HepG2 (cell line): ENCODE data around the gene PTCD2. TPM values are rescaled to one million over a fixed set of nuclear protein-coding genes. Genes with fewer than 3 reads are reported as not detected.

Source experiments
- ATAC-seq: fragments of 200-7000 bp; cut with Tn5 transposase; 3 replicates; pipeline ENCODE4 v1.9.1; 2020; ENCODE audit warnings: mild to moderate bottlenecking, moderate library complexity
- BruUV-seq: library from RNA; stranded (reverse); fragments of 400-500 nt; replicated peaks from 2 replicates; lab custom pipeline; 2021; lab: Mats Ljungman, UMichigan
- CTCF ChIA-PET: fragments of 300-600 bp; formaldehyde crosslinking; extraction: SDS; loops from one replicate; lab custom pipeline; 2021; ENCODE audit warnings: low total read pairs, inconsistent platforms, low intra/inter-chr PET ratio; lab: Yijun Ruan, JAX
- POLR2A ChIA-PET: fragments of 350-600 bp; sonication (Branson Sonifier 250); formaldehyde crosslinking; loops from one replicate; lab custom pipeline; 2020; ENCODE audit warnings: antibody characterized with exemption, inconsistent platforms; lab: Yijun Ruan, JAX
- DNase-seq: peaks from one replicate; pipeline ENCODE4 v3.0.0-alpha.2; 2015; ENCODE audit warnings: low spot score
- FAIRE-seq: peaks from 3 replicates; lab custom pipeline; 2011; peaks lifted over from hg19 to GRCh38; lab: Jason Lieb, UNC
- H2AFZ ChIP-seq: one replicate; pipeline ENCODE4 v1.6.1; 2011; ENCODE audit warnings: low read length, inconsistent platforms
- H3K27ac ChIP-seq: fragments of 300-600 bp; 3 replicates; pipeline ENCODE4 v1.8.0; 2011; ENCODE audit warnings: mixed run types, mild to moderate bottlenecking, mixed read lengths, low read length, inconsistent platforms; ENCODE audit not compliant: insufficient read depth; ENCODE audit errors: extremely low read length
- H3K27me3 ChIP-seq, 2 experiments: fragments of 200-600 bp in 1 of 2; 2 replicates in 1 of 2; 3 replicates in 1 of 2; pipeline versions ENCODE4 v1.6.0 to v1.8.0; 2011; ENCODE audit warnings: low read length in 2 of 2, mild to moderate bottlenecking in 2 of 2, moderate library complexity in 2 of 2, inconsistent platforms in 1 of 2; ENCODE audit not compliant: insufficient read depth in 2 of 2, control insufficient read depth in 1 of 2
- H3K36me3 ChIP-seq, 2 experiments: fragments of 200-600 bp in 1 of 2; replicated peaks in 1 of 2; 2 replicates in 1 of 2; 3 replicates in 1 of 2; pipeline versions ENCODE4 v1.5.1 to v1.8.0; 2011; ENCODE audit warnings: low read length in 2 of 2, inconsistent platforms in 1 of 2; ENCODE audit not compliant: insufficient read depth in 2 of 2, control insufficient read depth in 1 of 2
- H3K4me1 ChIP-seq: 2 replicates; pipeline ENCODE4 v1.5.1; 2012; ENCODE audit warnings: low read length, inconsistent platforms; ENCODE audit not compliant: insufficient read depth
- H3K4me2 ChIP-seq: 2 replicates; pipeline ENCODE4 v1.6.0; 2011; ENCODE audit warnings: low read depth, low read length, inconsistent platforms
- H3K4me3 ChIP-seq, 3 experiments: fragments of 200-600 bp in 1 of 3; sonication (generic), shearing (Covaris generic) in 1 of 3; replicated peaks in 1 of 3; 2 replicates each; pipeline ENCODE4 v1.5.1; 2011 to 2016; ENCODE audit warnings: low read length in 3 of 3, inconsistent platforms in 2 of 3, low read depth in 2 of 3, mild to moderate bottlenecking in 2 of 3, control low read depth in 1 of 3, mixed read lengths in 1 of 3; ENCODE audit not compliant: insufficient read depth in 1 of 3
- H3K79me2 ChIP-seq: one replicate; pipeline ENCODE4 v1.6.1; 2011; ENCODE audit warnings: low read length, inconsistent platforms; ENCODE audit not compliant: insufficient read depth
- H3K9ac ChIP-seq: 2 replicates; pipeline ENCODE4 v1.6.0; 2011; ENCODE audit warnings: mild to moderate bottlenecking, low read depth, low read length, inconsistent platforms; ENCODE audit not compliant: insufficient read depth
- H3K9me3 ChIP-seq: 2 replicates; pipeline ENCODE4 v1.5.1; 2012; ENCODE audit warnings: mild to moderate bottlenecking, low read length
- H4K20me1 ChIP-seq: 2 replicates; pipeline ENCODE4 v1.6.0; 2011; ENCODE audit warnings: inconsistent platforms, mild to moderate bottlenecking, low read length, moderate library complexity; ENCODE audit not compliant: insufficient read depth
- BCL3 ChIP-seq: sonication (generic); formaldehyde crosslinking; IDR thresholded peaks from 2 replicates; pipeline ENCODE4 v1.5.1; 2020; ENCODE audit warnings: mild to moderate bottlenecking, missing genetic modification reagents, moderate library complexity
- HMGXB4 ChIP-seq, 2 experiments: sonication (generic) in 1 of 2; formaldehyde crosslinking in 1 of 2; IDR thresholded peaks; 2 replicates each; pipeline versions ENCODE4 v1.4.0 to v1.6.1; 2018 to 2020; ENCODE audit warnings: missing genetic modification reagents in 2 of 2, borderline replicate concordance in 1 of 2, low read depth in 1 of 2, mild to moderate bottlenecking in 1 of 2, missing biosample characterization in 1 of 2
- ZBTB10 ChIP-seq: sonication (generic); formaldehyde crosslinking; IDR thresholded peaks from 2 replicates; pipeline ENCODE4 v1.4.0; 2020; ENCODE audit warnings: missing genetic modification reagents, borderline replicate concordance
- ZBTB34 ChIP-seq: sonication (generic); formaldehyde crosslinking; IDR thresholded peaks from 2 replicates; pipeline ENCODE4 v1.8.0; 2022; ENCODE audit warnings: mild to moderate bottlenecking, missing genetic modification reagents
- ZNF674 ChIP-seq: sonication (generic); formaldehyde crosslinking; IDR thresholded peaks from 2 replicates; pipeline ENCODE4 v1.5.0; 2020; ENCODE audit warnings: low read depth, mild to moderate bottlenecking, missing genetic modification reagents
- WGBS: methylation state at CpG from one replicate; pipeline ENCODE4 v1.1.6; 2017; ENCODE audit warnings: low lambda C conversion rate; 5-methylcytosine and 5-hydroxymethylcytosine counted together
- in situ Hi-C: cut with HindIII; loops from 2 replicates; pipeline ENCODE4 v1.10.0; 2017; ENCODE audit warnings: low pct_unique_long_range_greater_than_20kb; ENCODE audit not compliant: extremely low pct_ligation_motif_present
- intact Hi-C: fragments of 100-400 bp; cut with micrococcal nuclease; formaldehyde crosslinking; loops from one replicate; pipeline ENCODE4 v1.10.0; 2022; ENCODE audit not compliant: unreplicated experiment
- polyA plus RNA-seq, 8 experiments: library from polyadenylated mRNA; depleted of rRNA in 3 of 8; stranded (reverse) in 7 of 8; unstranded in 1 of 8; fragments of >200 nt; fragmentation: Illumina TruSeq in 4 of 8; extraction: Trizol in 4 of 8; gene quantifications; 2 replicates each; pipeline versions ENCODE4 v1.2.1 to v1.2.3, GENCODE V29; 2011 to 2016; ENCODE audit warnings: low read depth in 4 of 8, missing spikeins in 1 of 8, mixed read lengths in 1 of 8; ENCODE audit not compliant: insufficient read depth in 1 of 8
- total RNA-seq, 5 experiments: library from RNA; depleted of rRNA; stranded (reverse); fragments of >200 nt; fragmentation: Illumina TruSeq; extraction: Trizol; gene quantifications; 2 replicates each; pipeline ENCODE4 v1.2.3, GENCODE V29; 2016; ENCODE audit warnings: low read depth in 1 of 5

Gene PTCD2
- total and polyA plus RNA-seq, 2 of the 13 experiments (the other 11 are each of a cell fraction or from before 2014, with no cell fraction given): 5.3 to 6.4 TPM

GRCh38 chr5:72369301-72369700 is 49.1 kb downstream of the PTCD2 start (continued):
- TF ChIP-seq ZBTB10: no peak

- H3K9ac ChIP-seq: no peak overlapping the region
- POLR2A ChIA-PET: no interaction called here
- H2AFZ ChIP-seq: no peak overlapping the region
- H3K36me3 ChIP-seq: no peaks in the 10 kb centered on the region; a peak in 1 of 5 replicates
- no peaks in the 10 kb centered on the region for H3K79me2 ChIP-seq
- 85% methylated on average over 3 of the region's 3 CpGs for WGBS
- H4K20me1 ChIP-seq: no peaks in the 10 kb centered on the region
- no peaks in the 10 kb centered on the region for H3K9me3 ChIP-seq
- in situ Hi-C loops (loop anchor here (10.0 kb wide), 1 partner anchor 445 kb away; the partner anchor contains the start of gene TNPO1), intact Hi-C loops (no loop called here)
- TF ChIP-seq ZNF674 (CRISPR knock-in tag) (no peak), HMGXB4 (CRISPR knock-in tag; IDR thresholded peaks at IDR 0.05; ENCODE audit: borderline replicate concordance in 1 of 2, low read depth in 1 of 2) (no peak), ZBTB34 (no peak), BCL3 (CRISPR knock-in tag) (no peak)
- FAIRE-seq: no peak
- H3K4me1 ChIP-seq: peaks cover 6% of the 10 kb centered on the region; the same call in 1 of the 2 replicates
- CTCF ChIA-PET: no interaction called here
- no TSS peak for BruUV-seq
- no peak overlapping the region for H3K4me3 ChIP-seq
- no peak overlapping the region for H3K27ac ChIP-seq
- H3K27me3 ChIP-seq: no peaks in the 10 kb centered on the region
- no peak for ATAC-seq
- H3K4me2 ChIP-seq: no peak overlapping the region
- DNase-seq: no peak
Observed at GRCh38 chr5:72369711-72370110, 49.5 kb downstream of the PTCD2 start.
